HL-60 (cell line): Measurements from ENCODE around the gene QPRT.

Experiments
- POLR2AphosphoS5 ChIP-seq: IDR thresholded peaks from 2 replicates; pipeline ENCODE4 v1.6.1; 2012; ENCODE audit warnings: low read depth
- SPI1 ChIP-seq: IDR thresholded peaks from 2 replicates; pipeline ENCODE4 v1.6.1; 2012; ENCODE audit warnings: low read depth, mild to moderate bottlenecking, borderline replicate concordance
- TF ChIP-seq, protein P1 (sequence below): IDR thresholded peaks from one replicate; pipeline ENCODE4 v1.5.1; 2011; ENCODE audit warnings: low read length, control low read depth, inconsistent platforms; ENCODE audit not compliant: insufficient read depth
- TF ChIP-seq, protein P2 (sequence below): IDR thresholded peaks from 2 replicates; pipeline ENCODE4 v1.6.1; 2012; ENCODE audit warnings: low read depth; ENCODE audit not compliant: insufficient replicate concordance

DNA sequence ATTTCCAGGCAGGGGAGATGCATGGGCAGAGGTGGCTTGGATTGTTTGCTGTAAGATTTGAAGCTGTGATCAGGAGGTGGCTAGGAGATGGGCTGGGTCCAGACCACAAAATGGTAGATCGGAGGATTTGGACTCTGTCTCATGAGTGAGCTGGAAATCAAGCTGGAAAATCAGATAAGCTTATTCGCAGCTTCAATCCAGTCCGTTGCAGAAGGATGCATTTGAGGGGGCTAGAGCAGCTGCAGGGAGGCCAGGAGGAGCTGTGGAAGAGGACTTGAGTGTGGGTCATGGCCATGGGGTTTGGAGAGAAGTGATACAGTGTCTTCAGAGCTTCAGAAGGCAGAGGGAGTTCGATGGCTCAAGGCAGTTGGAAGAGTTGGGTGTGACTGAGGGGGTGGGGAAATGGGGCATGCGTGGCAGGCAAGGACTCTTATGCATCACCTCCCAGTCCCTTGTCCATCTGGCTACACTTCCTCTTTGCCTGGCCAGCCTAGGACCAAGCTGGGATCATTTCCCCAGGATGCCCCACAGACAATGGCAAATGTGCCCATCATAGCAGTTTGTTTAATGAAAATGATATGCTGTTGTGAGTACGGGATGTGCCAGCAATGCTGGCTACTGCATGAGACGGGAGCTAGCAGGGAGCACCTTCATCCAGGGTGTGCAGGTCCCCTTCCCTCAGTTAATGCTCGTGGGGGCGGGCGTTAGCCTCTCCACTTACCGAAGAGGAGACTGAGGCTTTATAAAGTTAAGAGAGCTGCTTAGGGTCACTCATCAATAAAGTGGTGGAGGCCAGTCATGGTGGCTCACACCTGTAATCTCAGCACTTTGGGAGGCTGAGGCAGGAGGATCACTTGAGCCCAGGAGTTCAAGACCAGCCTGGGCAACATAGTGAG lies 20.6 kb downstream of the QPRT start:
- TF ChIP-seq SPI1 (no peak), POLR2AphosphoS5 (no peak)
- TF ChIP-seq, protein P1, sequence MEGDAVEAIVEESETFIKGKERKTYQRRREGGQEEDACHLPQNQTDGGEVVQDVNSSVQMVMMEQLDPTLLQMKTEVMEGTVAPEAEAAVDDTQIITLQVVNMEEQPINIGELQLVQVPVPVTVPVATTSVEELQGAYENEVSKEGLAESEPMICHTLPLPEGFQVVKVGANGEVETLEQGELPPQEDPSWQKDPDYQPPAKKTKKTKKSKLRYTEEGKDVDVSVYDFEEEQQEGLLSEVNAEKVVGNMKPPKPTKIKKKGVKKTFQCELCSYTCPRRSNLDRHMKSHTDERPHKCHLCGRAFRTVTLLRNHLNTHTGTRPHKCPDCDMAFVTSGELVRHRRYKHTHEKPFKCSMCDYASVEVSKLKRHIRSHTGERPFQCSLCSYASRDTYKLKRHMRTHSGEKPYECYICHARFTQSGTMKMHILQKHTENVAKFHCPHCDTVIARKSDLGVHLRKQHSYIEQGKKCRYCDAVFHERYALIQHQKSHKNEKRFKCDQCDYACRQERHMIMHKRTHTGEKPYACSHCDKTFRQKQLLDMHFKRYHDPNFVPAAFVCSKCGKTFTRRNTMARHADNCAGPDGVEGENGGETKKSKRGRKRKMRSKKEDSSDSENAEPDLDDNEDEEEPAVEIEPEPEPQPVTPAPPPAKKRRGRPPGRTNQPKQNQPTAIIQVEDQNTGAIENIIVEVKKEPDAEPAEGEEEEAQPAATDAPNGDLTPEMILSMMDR: no peak
- TF ChIP-seq, protein P2, sequence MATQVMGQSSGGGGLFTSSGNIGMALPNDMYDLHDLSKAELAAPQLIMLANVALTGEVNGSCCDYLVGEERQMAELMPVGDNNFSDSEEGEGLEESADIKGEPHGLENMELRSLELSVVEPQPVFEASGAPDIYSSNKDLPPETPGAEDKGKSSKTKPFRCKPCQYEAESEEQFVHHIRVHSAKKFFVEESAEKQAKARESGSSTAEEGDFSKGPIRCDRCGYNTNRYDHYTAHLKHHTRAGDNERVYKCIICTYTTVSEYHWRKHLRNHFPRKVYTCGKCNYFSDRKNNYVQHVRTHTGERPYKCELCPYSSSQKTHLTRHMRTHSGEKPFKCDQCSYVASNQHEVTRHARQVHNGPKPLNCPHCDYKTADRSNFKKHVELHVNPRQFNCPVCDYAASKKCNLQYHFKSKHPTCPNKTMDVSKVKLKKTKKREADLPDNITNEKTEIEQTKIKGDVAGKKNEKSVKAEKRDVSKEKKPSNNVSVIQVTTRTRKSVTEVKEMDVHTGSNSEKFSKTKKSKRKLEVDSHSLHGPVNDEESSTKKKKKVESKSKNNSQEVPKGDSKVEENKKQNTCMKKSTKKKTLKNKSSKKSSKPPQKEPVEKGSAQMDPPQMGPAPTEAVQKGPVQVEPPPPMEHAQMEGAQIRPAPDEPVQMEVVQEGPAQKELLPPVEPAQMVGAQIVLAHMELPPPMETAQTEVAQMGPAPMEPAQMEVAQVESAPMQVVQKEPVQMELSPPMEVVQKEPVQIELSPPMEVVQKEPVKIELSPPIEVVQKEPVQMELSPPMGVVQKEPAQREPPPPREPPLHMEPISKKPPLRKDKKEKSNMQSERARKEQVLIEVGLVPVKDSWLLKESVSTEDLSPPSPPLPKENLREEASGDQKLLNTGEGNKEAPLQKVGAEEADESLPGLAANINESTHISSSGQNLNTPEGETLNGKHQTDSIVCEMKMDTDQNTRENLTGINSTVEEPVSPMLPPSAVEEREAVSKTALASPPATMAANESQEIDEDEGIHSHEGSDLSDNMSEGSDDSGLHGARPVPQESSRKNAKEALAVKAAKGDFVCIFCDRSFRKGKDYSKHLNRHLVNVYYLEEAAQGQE: no peak
